Stimulated activated CD8-positive, alpha-beta memory T cell treated with anti-CD3 and anti-CD28 coated beads, Interleukin-15, amount 100 ng/mL, for 48 hours (primary cell): Measurements from ENCODE around the gene CPM.

ENCODE experiments used
- DNase-seq, 2 donors: peaks; one replicate each; pipeline ENCODE4 v3.0.0-alpha.2; 2020; ENCODE audit warnings: low read depth in 2 of 2

Gene CPM

DNA sequence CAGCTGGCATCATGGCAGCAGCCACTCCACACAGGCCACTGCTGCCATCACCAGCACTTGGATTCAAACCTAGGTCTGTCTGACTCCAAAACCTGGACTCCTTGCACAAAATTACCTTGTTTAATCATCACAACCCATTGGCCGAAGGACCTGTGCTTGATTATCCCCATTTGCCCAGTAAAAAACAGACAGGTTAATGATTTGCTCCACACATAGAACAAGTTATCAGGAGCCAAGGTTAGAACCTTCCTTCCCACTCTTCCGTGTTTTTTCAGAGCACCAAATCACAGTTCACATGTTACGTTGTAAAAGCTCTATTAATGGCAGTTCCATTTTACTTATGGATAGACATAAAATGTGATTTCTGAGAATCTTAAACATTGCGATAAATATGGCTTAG lies 23.5 kb upstream of the CPM start:
- no peak for DNase-seq

GRCh38 chr12:68954811-68955210 lies 21.8 kb upstream of the CPM start:
- DNase-seq = no peak

DNA sequence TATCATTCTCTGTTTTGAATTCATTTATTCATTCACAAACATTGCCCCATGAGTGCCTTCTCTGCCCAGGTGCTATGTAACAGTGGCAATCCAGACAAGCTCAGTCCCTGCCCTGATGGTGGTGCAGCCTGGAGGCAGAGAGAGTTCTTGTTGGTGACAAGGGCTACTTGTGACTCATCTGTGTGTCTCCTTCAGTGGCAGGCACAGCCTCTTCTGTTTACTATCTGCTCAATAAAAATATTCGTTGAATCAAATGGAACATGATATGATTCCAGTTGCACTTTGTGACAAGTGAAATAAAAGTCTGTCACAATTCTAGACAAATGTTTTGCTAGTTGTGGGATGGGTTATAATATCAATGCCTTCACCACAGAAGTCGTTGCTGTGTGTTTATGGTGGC lies 20.6 kb upstream of the CPM start:
- no peak for DNase-seq

DNA sequence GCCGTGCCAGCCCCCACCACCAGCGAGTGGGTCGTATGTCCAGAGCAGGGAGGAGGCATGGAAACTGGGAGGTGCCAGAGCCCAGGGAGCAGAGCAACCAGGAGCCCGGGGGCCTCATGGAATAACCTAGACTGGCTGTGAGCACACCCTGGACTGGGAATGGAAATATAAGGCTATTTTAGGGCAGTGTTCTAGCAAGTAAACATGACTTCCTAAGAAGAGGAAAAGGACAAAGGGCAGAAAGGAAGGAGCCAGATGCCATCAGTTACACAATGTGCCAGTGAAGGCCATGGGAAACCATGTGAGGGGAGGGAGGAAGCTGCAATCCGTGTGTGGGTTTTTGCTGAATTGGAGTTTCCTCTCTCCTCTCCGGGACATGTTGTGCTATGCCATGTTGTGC lies 18.7 kb upstream of the CPM start:
- DNase-seq = no peak

- no peak for DNase-seq
These were observed 17.5 kb upstream of the CPM start for GRCh38 chr12:68950511-68950910.

DNA sequence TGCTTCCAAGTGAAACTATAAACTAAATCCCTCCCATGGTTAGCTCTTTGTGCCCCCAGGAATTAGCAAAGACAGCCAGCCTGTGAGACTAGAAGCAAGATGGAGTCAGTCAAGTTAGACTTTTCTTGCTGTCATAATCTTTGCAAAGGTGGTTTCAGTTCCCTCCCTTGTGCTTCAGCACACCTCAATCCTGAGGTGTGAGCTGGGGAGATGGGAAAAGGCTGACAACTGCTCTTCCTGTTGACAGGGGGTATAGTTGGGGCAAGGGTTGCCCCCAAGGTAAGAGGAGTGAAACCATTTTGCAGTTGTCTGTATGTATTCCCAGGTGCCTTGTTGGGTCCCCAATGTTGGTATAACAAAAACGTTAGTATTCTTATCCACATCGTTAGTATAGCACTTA lies 12.3 kb upstream of the CPM start:
- DNase-seq = no peak

- DNase-seq = no peak
These were observed 11.5 kb upstream of the CPM start for GRCh38 chr12:68944296-68945076.

DNA sequence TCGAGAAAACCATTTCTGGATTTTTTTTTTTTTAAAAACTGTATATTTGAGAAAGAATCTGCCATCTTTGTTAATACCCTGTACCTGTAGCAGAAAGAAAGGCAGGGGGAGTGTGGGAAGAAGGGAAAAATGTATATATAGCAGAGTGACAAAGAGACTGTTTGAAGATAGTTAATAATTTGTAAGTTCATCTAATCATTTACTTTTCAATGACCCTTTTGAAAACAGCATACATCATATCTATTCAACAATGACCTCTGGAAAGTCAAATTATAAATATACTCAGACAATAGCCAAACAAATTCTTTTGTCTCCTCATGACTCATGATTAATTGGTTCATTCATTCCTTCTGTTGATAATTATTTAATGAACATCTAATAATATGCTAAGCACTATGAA lies 10.9 kb upstream of the CPM start:
- no peak for DNase-seq

GRCh38 chr12:68940731-68941130 lies 7.8 kb upstream of the CPM start:
- no peak for DNase-seq

GRCh38 chr12:68939505-68939904 lies 6.5 kb upstream of the CPM start:
- no peak for DNase-seq

- no peak for DNase-seq
These were observed 1.4 kb upstream of the CPM start for GRCh38 chr12:68934392-68934791.

DNA sequence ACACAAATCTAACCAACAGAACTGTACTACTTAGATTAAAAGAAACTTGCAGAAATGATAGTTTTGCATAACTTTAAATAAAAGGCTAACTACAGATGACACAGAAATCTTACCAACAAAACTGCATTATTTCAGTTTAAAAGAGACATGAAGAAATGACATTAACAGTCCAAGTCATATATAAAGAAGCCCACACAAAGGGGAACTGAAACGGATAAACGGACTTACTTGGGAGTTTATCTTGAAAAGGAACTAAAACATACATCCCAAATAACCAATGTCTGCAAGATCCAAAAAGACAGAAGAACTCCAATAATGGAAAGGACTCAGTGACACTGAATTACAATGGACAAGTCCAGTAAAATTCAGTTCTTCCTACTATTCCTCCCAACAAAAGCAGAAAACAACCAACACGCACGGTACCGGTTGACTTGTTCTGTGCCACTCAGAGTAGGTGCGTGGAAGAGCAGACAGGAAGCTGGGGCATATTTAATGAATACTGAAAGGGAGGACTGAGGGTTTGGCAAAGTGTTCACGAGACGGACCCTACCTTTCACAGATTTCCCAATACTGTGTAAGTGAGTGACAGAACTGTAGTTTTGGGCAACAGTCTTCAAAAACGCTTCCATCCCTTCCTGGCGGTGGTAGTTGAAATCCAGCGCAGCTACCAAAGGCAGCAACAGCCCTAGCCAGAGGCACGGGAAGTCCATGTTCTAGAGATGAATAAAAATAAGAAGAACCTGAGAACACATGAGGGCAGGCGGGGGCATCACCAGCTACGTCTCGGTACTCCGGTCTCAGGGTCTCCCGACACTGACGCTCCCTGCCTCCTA lies 627 bp downstream of the CPM start:
- no peak for DNase-seq

- DNase-seq = no peak
These were observed 2.8 kb downstream of the CPM start for GRCh38 chr12:68930178-68930577.

GRCh38 chr12:68924546-68924945 lies 8.4 kb downstream of the CPM start:
- no peak for DNase-seq

GRCh38 chr12:68919581-68920239 lies 13.3 kb downstream of the CPM start:
- DNase-seq = no peak

- DNase-seq = no peak
These were observed 14.0 kb downstream of the CPM start for GRCh38 chr12:68918960-68919359.

DNA sequence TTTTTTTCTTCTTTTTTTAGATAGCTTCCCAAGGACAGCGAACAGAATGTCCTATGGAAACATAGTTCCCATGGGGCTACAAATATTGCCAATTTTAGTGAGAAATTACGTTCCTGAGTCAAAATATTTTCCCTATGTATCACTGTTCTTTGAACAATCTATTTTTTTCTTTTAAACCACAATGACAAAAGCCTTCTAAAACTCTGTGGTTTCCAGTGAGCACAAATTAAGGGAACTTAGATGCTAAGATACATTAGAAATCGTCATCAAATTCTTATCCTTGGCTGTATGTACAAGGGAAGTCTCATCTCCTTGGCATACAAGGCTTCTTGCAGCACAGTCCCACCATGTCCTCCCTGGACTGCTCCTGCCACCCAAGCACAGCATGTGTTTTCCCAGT lies 17.9 kb downstream of the CPM start:
- DNase-seq = no peak

DNA sequence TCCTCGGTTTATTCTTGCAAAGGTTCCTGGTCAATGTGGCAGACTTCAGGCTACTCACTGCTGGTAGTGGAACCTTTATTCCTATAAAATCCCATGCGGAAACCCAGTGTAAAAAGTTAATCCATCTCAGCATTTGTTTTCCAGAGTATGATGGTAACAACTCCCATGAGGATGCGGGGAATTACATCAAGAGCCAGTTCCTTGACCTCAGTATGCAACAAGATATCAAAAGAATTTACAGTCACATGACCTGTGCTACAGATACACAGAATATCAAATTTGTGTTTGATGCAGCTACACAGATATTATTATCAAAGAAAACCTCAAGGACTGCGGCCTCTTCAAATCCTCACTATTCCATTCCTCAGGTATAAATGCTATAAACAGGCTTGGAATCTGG lies 19.3 kb downstream of the CPM start:
- no peak for DNase-seq

DNA sequence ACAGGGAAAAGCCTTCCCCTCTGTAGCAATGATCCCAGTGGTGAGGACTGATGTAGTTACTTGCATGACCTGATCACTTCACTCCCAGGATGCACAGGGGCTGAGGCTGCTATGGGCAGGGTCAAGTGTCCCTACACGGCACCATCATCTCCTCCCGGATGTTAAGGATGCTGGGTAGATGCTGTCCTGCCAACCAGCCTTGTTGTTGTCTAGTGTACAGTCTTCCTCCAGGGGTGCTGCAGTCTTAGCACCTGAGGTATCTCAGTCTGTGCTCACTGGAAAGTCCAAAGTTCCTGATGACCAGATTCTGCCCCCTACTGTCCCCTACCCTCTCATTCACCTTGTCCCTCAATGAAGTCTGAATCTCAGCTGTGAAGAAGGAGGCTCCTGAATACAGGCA lies 20.1 kb downstream of the CPM start:
- DNase-seq = no peak

DNA sequence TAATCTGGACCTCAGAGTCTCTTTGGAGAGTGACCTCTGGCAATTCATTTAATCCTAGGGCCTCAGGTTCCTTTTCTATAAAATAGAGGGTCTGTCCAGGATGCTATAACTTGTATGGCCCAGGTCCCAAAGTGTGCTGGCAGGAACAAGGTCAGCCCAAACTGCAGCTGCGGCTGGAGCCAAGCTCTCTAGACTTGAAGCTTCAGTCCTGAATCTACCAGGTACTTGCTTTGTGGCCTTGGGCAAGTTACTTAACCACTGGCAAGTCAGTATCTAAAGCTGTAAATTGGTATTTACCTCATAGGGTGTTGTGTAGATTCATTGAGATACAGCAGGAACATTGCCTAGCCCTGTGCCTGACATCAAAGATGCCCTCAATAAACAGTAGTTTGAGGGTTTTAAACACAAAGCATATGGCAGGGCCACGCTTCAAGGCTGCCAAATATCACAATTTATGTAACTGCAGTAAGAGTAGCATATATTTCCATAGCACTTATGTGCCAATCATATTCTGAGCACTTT lies 21.7 kb downstream of the CPM start:
- no peak for DNase-seq

- DNase-seq = no peak
These were observed 22.8 kb downstream of the CPM start for GRCh38 chr12:68910128-68910527.

GRCh38 chr12:68908076-68908475 lies 24.9 kb downstream of the CPM start:
- no peak for DNase-seq

- no peak for DNase-seq
These were observed 27.2 kb downstream of the CPM start for GRCh38 chr12:68905733-68906132.
